Measurements from ENCODE around the gene ADAMTS1. TPM values are rescaled to one million over a fixed set of nuclear protein-coding genes. Genes with fewer than 3 reads are reported as not detected.

Gene ADAMTS1
- total RNA-seq, 1 donor from 2014 or later = 67.5 TPM

GRCh38 chr21:26835027-26835713 lies 10.0 kb downstream of the ADAMTS1 start:
- Mint-ChIP-seq H3K36me3 (ENCODE audit: low read depth, unreplicated experiment) (peaks cover 31% of the 10 kb centered on the region), H3K27me3 (ENCODE audit: unreplicated experiment) (peaks cover 6% of the 10 kb centered on the region), H3K4me3 (ENCODE audit: unreplicated experiment) (no peak overlapping the region), H3K9me3 (ENCODE audit: unreplicated experiment) (no peaks in the 10 kb centered on the region), H3K4me1 (ENCODE audit: unreplicated experiment) (peaks cover 12% of the 10 kb centered on the region), H3K27ac (ENCODE audit: unreplicated experiment) (no peak overlapping the region)
- TF ChIP-seq, protein P1, sequence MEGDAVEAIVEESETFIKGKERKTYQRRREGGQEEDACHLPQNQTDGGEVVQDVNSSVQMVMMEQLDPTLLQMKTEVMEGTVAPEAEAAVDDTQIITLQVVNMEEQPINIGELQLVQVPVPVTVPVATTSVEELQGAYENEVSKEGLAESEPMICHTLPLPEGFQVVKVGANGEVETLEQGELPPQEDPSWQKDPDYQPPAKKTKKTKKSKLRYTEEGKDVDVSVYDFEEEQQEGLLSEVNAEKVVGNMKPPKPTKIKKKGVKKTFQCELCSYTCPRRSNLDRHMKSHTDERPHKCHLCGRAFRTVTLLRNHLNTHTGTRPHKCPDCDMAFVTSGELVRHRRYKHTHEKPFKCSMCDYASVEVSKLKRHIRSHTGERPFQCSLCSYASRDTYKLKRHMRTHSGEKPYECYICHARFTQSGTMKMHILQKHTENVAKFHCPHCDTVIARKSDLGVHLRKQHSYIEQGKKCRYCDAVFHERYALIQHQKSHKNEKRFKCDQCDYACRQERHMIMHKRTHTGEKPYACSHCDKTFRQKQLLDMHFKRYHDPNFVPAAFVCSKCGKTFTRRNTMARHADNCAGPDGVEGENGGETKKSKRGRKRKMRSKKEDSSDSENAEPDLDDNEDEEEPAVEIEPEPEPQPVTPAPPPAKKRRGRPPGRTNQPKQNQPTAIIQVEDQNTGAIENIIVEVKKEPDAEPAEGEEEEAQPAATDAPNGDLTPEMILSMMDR (IDR thresholded peaks at IDR 0.05; ENCODE audit: unreplicated experiment) = no peak
- no peak for DNase-seq (ENCODE audit: low spot score)

DNA sequence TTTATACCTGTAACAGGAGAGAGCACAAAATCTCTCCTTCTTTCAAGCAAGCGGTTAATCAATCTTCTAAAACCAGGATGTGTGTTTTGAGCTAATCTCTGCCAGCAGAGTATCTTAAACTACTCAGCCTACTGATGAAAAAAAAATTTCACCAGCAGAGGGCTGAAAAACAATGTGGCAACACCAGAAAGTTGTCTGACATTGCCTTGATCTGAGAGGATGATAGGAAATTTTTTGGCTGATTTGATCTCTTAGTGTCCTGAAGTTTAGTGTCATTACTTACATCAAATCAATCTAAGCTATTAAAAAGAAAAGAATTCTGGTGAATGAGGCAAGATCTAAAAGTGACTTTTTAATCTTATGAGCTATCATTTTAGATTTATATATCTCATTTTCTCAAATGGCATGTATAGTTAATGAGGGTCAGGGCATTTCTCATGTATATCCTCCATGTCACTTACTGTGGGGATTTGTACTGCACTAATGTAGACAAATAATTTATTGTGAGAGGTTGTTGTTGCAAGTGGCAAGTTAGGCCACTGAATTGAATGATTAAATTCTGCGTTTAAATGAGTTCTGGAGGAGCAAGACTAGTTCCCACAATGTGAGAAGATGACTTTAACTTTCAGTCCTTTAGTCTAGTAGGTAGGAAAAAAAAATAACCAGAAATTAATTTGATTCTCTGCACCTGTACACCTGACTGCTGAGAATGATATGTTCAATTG lies 10.9 kb downstream of the ADAMTS1 start:
- no peak for DNase-seq (ENCODE audit: low spot score)
- Mint-ChIP-seq H3K4me1 (ENCODE audit: unreplicated experiment) (peaks cover 6% of the 10 kb centered on the region), H3K27ac (ENCODE audit: unreplicated experiment) (no peak overlapping the region), H3K9me3 (ENCODE audit: unreplicated experiment) (no peaks in the 10 kb centered on the region), H3K36me3 (ENCODE audit: low read depth, unreplicated experiment) (peaks cover 26% of the 10 kb centered on the region), H3K4me3 (ENCODE audit: unreplicated experiment) (no peak overlapping the region), H3K27me3 (ENCODE audit: unreplicated experiment) (peaks cover 4% of the 10 kb centered on the region)
- TF ChIP-seq, protein P1 (IDR thresholded peaks at IDR 0.05; ENCODE audit: unreplicated experiment) = peak; percentile 22

DNA sequence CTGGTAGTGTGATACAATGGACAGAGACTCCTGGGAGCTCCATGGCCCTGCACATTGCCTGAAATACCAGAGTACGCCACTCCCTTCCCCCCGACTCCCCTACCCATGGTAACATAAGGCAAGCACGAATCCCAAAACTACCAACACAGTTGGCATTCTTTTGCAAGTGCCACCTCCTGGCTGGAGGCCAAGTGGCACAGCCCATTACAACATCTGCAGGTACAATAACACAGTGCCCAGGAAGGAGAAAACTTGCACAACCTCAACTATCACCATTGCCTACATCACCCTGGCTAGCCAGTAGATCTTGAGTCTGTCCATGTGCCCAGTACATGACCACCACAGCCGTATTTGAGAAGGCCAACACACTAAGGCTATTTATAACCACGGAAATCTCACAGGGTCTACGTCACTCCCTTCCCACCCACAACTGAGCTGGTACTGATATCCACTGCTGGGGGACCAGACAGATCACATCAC lies 11.7 kb downstream of the ADAMTS1 start:
- TF ChIP-seq, protein P1 (IDR thresholded peaks at IDR 0.05; ENCODE audit: unreplicated experiment) = no peak
- H3K36me3 Mint-ChIP-seq (ENCODE audit: low read depth, unreplicated experiment) = peaks cover 17% of the 10 kb centered on the region
- no peak overlapping the region for H3K27ac Mint-ChIP-seq (ENCODE audit: unreplicated experiment)
- no peaks in the 10 kb centered on the region for H3K9me3 Mint-ChIP-seq (ENCODE audit: unreplicated experiment)
- no peak for DNase-seq (ENCODE audit: low spot score)
- H3K4me3 Mint-ChIP-seq (ENCODE audit: unreplicated experiment) = no peak overlapping the region
- peaks cover 6% of the 10 kb centered on the region for H3K4me1 Mint-ChIP-seq (ENCODE audit: unreplicated experiment)
- H3K27me3 Mint-ChIP-seq (ENCODE audit: unreplicated experiment) = peaks cover 4% of the 10 kb centered on the region

DNA sequence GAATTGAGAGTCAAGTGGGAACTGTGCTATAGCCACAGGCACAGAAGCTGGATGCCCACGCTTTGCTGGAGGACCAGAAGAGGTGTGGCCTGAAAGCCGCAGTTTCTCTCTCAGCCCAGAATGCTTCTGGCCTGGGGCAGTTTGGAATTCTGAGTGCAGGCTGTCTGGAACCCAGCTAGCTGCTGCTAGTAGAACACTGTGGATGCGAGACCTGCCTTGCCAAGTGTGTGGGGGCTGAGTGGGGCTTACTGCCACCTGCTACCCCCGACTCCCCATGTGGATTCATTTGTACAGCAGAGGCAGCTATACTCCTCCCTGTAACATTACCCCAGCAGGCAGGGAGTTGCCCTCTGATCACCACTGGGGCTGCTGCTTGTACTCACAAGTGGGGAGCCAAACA lies 12.2 kb downstream of the ADAMTS1 start:
- Mint-ChIP-seq H3K36me3 (ENCODE audit: low read depth, unreplicated experiment) (peaks cover 12% of the 10 kb centered on the region), H3K4me3 (ENCODE audit: unreplicated experiment) (no peak overlapping the region), H3K4me1 (ENCODE audit: unreplicated experiment) (peaks cover 6% of the 10 kb centered on the region), H3K9me3 (ENCODE audit: unreplicated experiment) (no peaks in the 10 kb centered on the region), H3K27me3 (ENCODE audit: unreplicated experiment) (peaks cover 4% of the 10 kb centered on the region), H3K27ac (ENCODE audit: unreplicated experiment) (no peak overlapping the region)
- no peak for DNase-seq (ENCODE audit: low spot score)
- TF ChIP-seq, protein P1 (IDR thresholded peaks at IDR 0.05; ENCODE audit: unreplicated experiment) = no peak

GRCh38 chr21:26832546-26832945 lies 12.7 kb downstream of the ADAMTS1 start:
- H3K36me3 Mint-ChIP-seq (ENCODE audit: low read depth, unreplicated experiment) = peaks cover 9% of the 10 kb centered on the region
- H3K4me1 Mint-ChIP-seq (ENCODE audit: unreplicated experiment) = peaks cover 4% of the 10 kb centered on the region
- no peaks in the 10 kb centered on the region for H3K9me3 Mint-ChIP-seq (ENCODE audit: unreplicated experiment)
- TF ChIP-seq, protein P1 (IDR thresholded peaks at IDR 0.05; ENCODE audit: unreplicated experiment) = no peak
- no peak overlapping the region for H3K27ac Mint-ChIP-seq (ENCODE audit: unreplicated experiment)
- H3K27me3 Mint-ChIP-seq (ENCODE audit: unreplicated experiment) = peaks cover 4% of the 10 kb centered on the region
- H3K4me3 Mint-ChIP-seq (ENCODE audit: unreplicated experiment) = no peak overlapping the region
- no peak for DNase-seq (ENCODE audit: low spot score)

Data from endothelial cell (in vitro differentiated cells).